ENCODE results near the gene TCP11L1. TPM values are rescaled to one million over a fixed set of nuclear protein-coding genes. Genes with fewer than 3 reads are reported as not detected.

Gene TCP11L1
- total and polyA plus RNA-seq, 2 donors (not counting 3 experiments of a cell fraction or from before 2014, with no cell fraction given): 12.1 to 18.1 TPM

DNA sequence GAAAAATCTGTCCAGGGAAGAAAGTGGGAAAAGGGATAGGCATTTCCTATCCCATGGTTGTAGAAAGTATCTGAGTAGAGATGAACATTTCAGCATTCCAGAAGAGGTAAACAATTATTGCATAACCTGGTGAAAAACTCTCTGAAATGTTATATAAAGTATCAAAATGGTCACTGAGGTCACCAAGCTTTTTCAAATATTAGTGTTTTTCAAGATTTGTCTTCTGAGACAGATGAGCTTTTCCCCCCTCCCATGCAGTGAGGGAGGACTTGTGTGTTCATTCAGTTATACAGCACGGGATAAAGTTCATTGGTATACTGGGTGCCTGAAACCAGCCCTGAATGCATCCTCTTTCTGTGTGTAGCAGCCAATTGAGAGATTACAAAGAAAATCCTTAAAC, 25.6 kb upstream of the TCP11L1 start:
- Histone ChIP-seq H3K36me3 (ENCODE audit: control insufficient read depth in 2 of 2, extremely low read depth in 1 of 2, insufficient read depth in 2 of 2, low read length in 2 of 2) (no peaks in the 10 kb centered on the region), H3K27ac (ENCODE audit: insufficient read depth, low read depth, low read length) (no peak overlapping the region), H3K79me2 (ENCODE audit: control insufficient read depth, insufficient read depth, low read length) (no peaks in the 10 kb centered on the region), H4K20me1 (replicated peaks; ENCODE audit: control insufficient read depth, extremely low read depth, insufficient read depth, low read length) (no peaks in the 10 kb centered on the region), H2AFZ (ENCODE audit: low read depth, low read length) (no peak overlapping the region), H3K27me3 (ENCODE audit: control insufficient read depth in 2 of 2, insufficient read depth in 2 of 2, low read length in 2 of 2) (peaks cover 16 to 30% of the 10 kb centered on the region in 2 experiments), H3K4me2 (ENCODE audit: insufficient read depth, low read length) (no peak overlapping the region), H3K9me3 (replicated peaks; ENCODE audit: control insufficient read depth, insufficient read depth, low read length) (no peaks in the 10 kb centered on the region), H3K4me1 (ENCODE audit: control insufficient read depth, extremely low read depth, insufficient read depth, low read length) (peaks cover 5% of the 10 kb centered on the region), H3K9ac (replicated peaks; ENCODE audit: extremely low read depth, insufficient read depth, low read length) (no peak overlapping the region), H3K9me1 (replicated peaks; ENCODE audit: control insufficient read depth, extremely low read depth, insufficient read depth, low read length) (no peaks in the 10 kb centered on the region), H3K4me3 (replicated peaks in 1 of 3; ENCODE audit: insufficient read depth in 1 of 3, low read depth in 1 of 3, low read length in 3 of 3) (no peak overlapping the region)
- no TSS peak for BruUV-seq (replicated peaks)
- ChIA-PET POLR2A (no interaction called here), CTCF (interaction anchor here (0.9 kb wide), 1 partner anchor 9 kb away, joined by 3 read pairs; no protein-coding TSS in a partner anchor)
- TF ChIP-seq JUN (IDR thresholded peaks at IDR 0.05; ENCODE audit: borderline replicate concordance, insufficient read depth, insufficient read length, low read depth): no peak
- TF ChIP-seq, protein P1, sequence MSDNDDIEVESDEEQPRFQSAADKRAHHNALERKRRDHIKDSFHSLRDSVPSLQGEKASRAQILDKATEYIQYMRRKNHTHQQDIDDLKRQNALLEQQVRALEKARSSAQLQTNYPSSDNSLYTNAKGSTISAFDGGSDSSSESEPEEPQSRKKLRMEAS (IDR thresholded peaks at IDR 0.05; ENCODE audit: insufficient read depth, insufficient read length): no peak
- TF ChIP-seq MYC (IDR thresholded peaks at IDR 0.05; ENCODE audit: low read depth, low read length): no peak
- TF ChIP-seq POLR2AphosphoS5 (IDR thresholded peaks at IDR 0.05; ENCODE audit: insufficient read depth, low read depth, low read length): no peak
- no peak for TF ChIP-seq GATA2 (IDR thresholded peaks at IDR 0.05; ENCODE audit: insufficient read depth, insufficient read length, low read depth, low read length)
- TF ChIP-seq FOS (IDR thresholded peaks at IDR 0.05; ENCODE audit: borderline replicate concordance, insufficient read depth, low read length): no peak
- no peak for TF ChIP-seq POLR2A (IDR thresholded peaks at IDR 0.05; ENCODE audit: low read depth, low read length)
- TF ChIP-seq, protein P2, sequence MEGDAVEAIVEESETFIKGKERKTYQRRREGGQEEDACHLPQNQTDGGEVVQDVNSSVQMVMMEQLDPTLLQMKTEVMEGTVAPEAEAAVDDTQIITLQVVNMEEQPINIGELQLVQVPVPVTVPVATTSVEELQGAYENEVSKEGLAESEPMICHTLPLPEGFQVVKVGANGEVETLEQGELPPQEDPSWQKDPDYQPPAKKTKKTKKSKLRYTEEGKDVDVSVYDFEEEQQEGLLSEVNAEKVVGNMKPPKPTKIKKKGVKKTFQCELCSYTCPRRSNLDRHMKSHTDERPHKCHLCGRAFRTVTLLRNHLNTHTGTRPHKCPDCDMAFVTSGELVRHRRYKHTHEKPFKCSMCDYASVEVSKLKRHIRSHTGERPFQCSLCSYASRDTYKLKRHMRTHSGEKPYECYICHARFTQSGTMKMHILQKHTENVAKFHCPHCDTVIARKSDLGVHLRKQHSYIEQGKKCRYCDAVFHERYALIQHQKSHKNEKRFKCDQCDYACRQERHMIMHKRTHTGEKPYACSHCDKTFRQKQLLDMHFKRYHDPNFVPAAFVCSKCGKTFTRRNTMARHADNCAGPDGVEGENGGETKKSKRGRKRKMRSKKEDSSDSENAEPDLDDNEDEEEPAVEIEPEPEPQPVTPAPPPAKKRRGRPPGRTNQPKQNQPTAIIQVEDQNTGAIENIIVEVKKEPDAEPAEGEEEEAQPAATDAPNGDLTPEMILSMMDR (IDR thresholded peaks at IDR 0.05; ENCODE audit: extremely low read depth in 1 of 2, insufficient read depth in 1 of 2, low read depth in 1 of 2, low read length in 2 of 2): no peak
- FAIRE-seq: no peak
- DNase-seq (ENCODE audit: low read depth, low spot score): no peak
- dilution Hi-C loops (cut with MboI; ENCODE audit: extremely low pct_ligation_motif_present, low sequenced_read_pairs) (no loop called here), intact Hi-C loops (cut with micrococcal nuclease) (no loop called here)

Data from endothelial cell of umbilical vein (primary cell).